HG02642 (cell line): ENCODE measurements around the gene RAP1GAP.
"Not testable (repeated sequence)": the region's sequence is repeated elsewhere in the genome, so short reads cannot be mapped to it uniquely, and the experiment has no call there.

Experiments used
- ATAC-seq: cut with Tn5 transposase; IDR thresholded peaks from one replicate; pipeline ENCODE4 v1.9.1; 2021; ENCODE audit warnings: mild to moderate bottlenecking; ENCODE audit not compliant: unreplicated experiment, poor library complexity

Gene RAP1GAP

GRCh38 chr1:21575351-21575942 is 93.7 kb downstream of the RAP1GAP start:
- ATAC-seq = no peak

GRCh38 chr1:21574466-21575151 is 94.5 kb downstream of the RAP1GAP start:
- no peak for ATAC-seq

GRCh38 chr1:21573971-21574465 is 95.1 kb downstream of the RAP1GAP start:
- no peak for ATAC-seq

- no peak for ATAC-seq
Observed at GRCh38 chr1:21573475-21573874, 95.7 kb downstream of the RAP1GAP start.

GRCh38 chr1:21572735-21573277 is 96.4 kb downstream of the RAP1GAP start:
- ATAC-seq = no peak

- ATAC-seq = no peak
Observed at GRCh38 chr1:21572221-21572620, 96.9 kb downstream of the RAP1GAP start.

- no peak for ATAC-seq
Observed at GRCh38 chr1:21570885-21571284, 98.3 kb downstream of the RAP1GAP start.

- no peak for ATAC-seq
Observed at GRCh38 chr1:21570528-21570875, 98.7 kb downstream of the RAP1GAP start.

- ATAC-seq = no peak
Observed at GRCh38 chr1:21569820-21570527, 99.2 kb downstream of the RAP1GAP start.

- ATAC-seq = no peak
Observed at GRCh38 chr1:21568809-21569385, 100.3 kb downstream of the RAP1GAP start.

GRCh38 chr1:21568006-21568746 is 101.0 kb downstream of the RAP1GAP start:
- no peak for ATAC-seq

GRCh38 chr1:21567241-21568005 is 101.7 kb downstream of the RAP1GAP start:
- ATAC-seq = no peak

GRCh38 chr1:21566361-21566760 is 102.8 kb downstream of the RAP1GAP start:
- ATAC-seq = not testable (repeated sequence)

GRCh38 chr1:21565285-21565684 is 103.9 kb downstream of the RAP1GAP start:
- no peak for ATAC-seq

- ATAC-seq = no peak
Observed at GRCh38 chr1:21564521-21565095, 104.5 kb downstream of the RAP1GAP start.

GRCh38 chr1:21563971-21564370 is 105.2 kb downstream of the RAP1GAP start:
- no peak for ATAC-seq

- no peak for ATAC-seq
Observed at GRCh38 chr1:21562896-21563295, 106.3 kb downstream of the RAP1GAP start.

- ATAC-seq = no peak
Observed at GRCh38 chr1:21560916-21561638, 108.1 kb downstream of the RAP1GAP start.
